Thyroid gland (tissue), 4 donors: ENCODE measurements around the gene FEZF2.

Experiments used
- CTCF ChIP-seq, 6 experiments: fragments of 200-600 bp in 3 of 6; fragments of 450-650 bp in 3 of 6; sonication (generic) in 3 of 6; IDR thresholded peaks; one replicate each; pipeline ENCODE4 v1.5.1; 2016 to 2019; ENCODE audit warnings: antibody characterized with exemption in 6 of 6, mild to moderate bottlenecking in 2 of 6, inconsistent platforms in 1 of 6, moderate library complexity in 1 of 6
- POLR2A ChIP-seq, 2 donors: fragments of 450-650 bp; IDR thresholded peaks; one replicate each; pipeline ENCODE4 v1.6.1; 2017; ENCODE audit warnings: antibody characterized with exemption in 2 of 2, mild to moderate bottlenecking in 2 of 2, moderate library complexity in 1 of 2

GRCh38 chr3:62416144-62416543 is 42.8 kb upstream of the FEZF2 start:
- TF ChIP-seq CTCF (IDR thresholded peaks at IDR 0.05) (no peak), POLR2A (IDR thresholded peaks at IDR 0.05) (no peak)
